Measurements from ENCODE around the gene RAX. TPM values are rescaled to one million over a fixed set of nuclear protein-coding genes. Genes with fewer than 3 reads are reported as not detected.

Gene RAX
- total RNA-seq, 1 experiment from 2014 or later = 0.37 TPM

GRCh38 chr18:59246796-59247195 lies 26.5 kb downstream of the RAX start:
- H3K4me2 ChIP-seq (ENCODE audit: insufficient read depth, insufficient read length, low read length) = no peak overlapping the region
- H4K5ac ChIP-seq (ENCODE audit: insufficient read length, low read depth, low read length) = no peak overlapping the region
- peaks cover 67% of the 10 kb centered on the region for H3K27me3 Mint-ChIP-seq (ENCODE audit: low read depth)

More at GRCh38 chr18:59246796-59247195, 26.5 kb downstream of the RAX start:
- Histone ChIP-seq H3K18ac (ENCODE audit: insufficient read length, low read depth, low read length) (no peak overlapping the region), H3K23me2 (ENCODE audit: insufficient read length, low read depth, low read length, poor library complexity, severe bottlenecking) (no peaks in the 10 kb centered on the region), H2BK120ac (ENCODE audit: low read depth, low read length, poor library complexity, severe bottlenecking) (no peak overlapping the region), H3K27me3 (ENCODE audit: insufficient read depth, low read length) (no peaks in the 10 kb centered on the region), H3T11ph (ENCODE audit: low read length) (no peak overlapping the region), H3K14ac (ENCODE audit: insufficient read depth, low read length) (no peak overlapping the region), H4K91ac (ENCODE audit: insufficient read length, low read depth, low read length) (no peak overlapping the region), H4K8ac (replicated peaks; ENCODE audit: insufficient read length, low read depth, low read length) (no peak overlapping the region), H4K20me1 (ENCODE audit: control insufficient read depth, insufficient read depth, insufficient read length) (no peaks in the 10 kb centered on the region), H3K79me2 (ENCODE audit: insufficient read depth, low read length) (no peaks in the 10 kb centered on the region), H2BK20ac (ENCODE audit: low read depth, low read length, poor library complexity, severe bottlenecking) (no peak overlapping the region), H2AFZ (ENCODE audit: low read length) (no peak overlapping the region), H3K9me3 (ENCODE audit: control insufficient read depth, low read depth, low read length) (no peaks in the 10 kb centered on the region), H2BK12ac (ENCODE audit: insufficient read length, low read depth, low read length) (no peak overlapping the region), H3K27ac (ENCODE audit: insufficient read length, low read depth, low read length) (no peak overlapping the region), H3K4me1 (ENCODE audit: insufficient read depth, low read length) (no peaks in the 10 kb centered on the region), H3K23ac (ENCODE audit: insufficient read length, low read depth, low read length) (no peak overlapping the region), H3K56ac (ENCODE audit: insufficient read length, low read depth, low read length) (no peak overlapping the region), H3K9ac (ENCODE audit: extremely low read depth, insufficient read length, low read length) (no peak overlapping the region), H3K4ac (ENCODE audit: low read depth, low read length) (no peak overlapping the region), H3K79me1 (ENCODE audit: insufficient read depth, low read depth, low read length, poor library complexity, severe bottlenecking) (no peaks in the 10 kb centered on the region), H2BK15ac (ENCODE audit: low read depth, low read length) (no peak overlapping the region), H2BK5ac (ENCODE audit: insufficient read length, low read length) (no peak overlapping the region), H2AK5ac (ENCODE audit: insufficient read length, low read length) (no peak overlapping the region)
- no peak for DNase-seq
- H3K4me3 Mint-ChIP-seq = no peak overlapping the region
- peaks cover 0 to 5% of the 10 kb centered on the region in 2 experiments; a peak in 2 of 5 replicates for H3K9me3 Mint-ChIP-seq
- H3K36me3 Mint-ChIP-seq (ENCODE audit: insufficient read depth in 1 of 3, low read depth in 3 of 3) = no peaks in the 10 kb centered on the region
- no peak for TF ChIP-seq CTCF (conservative IDR thresholded peaks at IDR 0.05)
- peaks cover 7 to 9% of the 10 kb centered on the region in 2 experiments; a peak in 3 of 4 replicates for H3K4me1 Mint-ChIP-seq
- no CpG with 5 or more reads among the region's 4 CpGs for WGBS (ENCODE audit: extremely low coverage, insufficient read length, low lambda C conversion rate)
- no peak overlapping the region for H3K27ac Mint-ChIP-seq
